WERI-Rb-1 (cell line): Measurements from ENCODE around the gene JAZF1.

ENCODE experiments used
- DNase-seq: peaks from one replicate; pipeline ENCODE4 v3.0.0-alpha.2; 2020
- H3K27ac ChIP-seq: fragments of 250-450 bp; sonication (Bioruptor Pico); 2 replicates; pipeline ENCODE4 v1.5.1; 2020; ENCODE audit warnings: mild to moderate bottlenecking, moderate library complexity
- H3K27me3 ChIP-seq: fragments of 250-450 bp; sonication (Bioruptor Pico); 2 replicates; pipeline ENCODE4 v1.5.1; 2021; ENCODE audit warnings: mild to moderate bottlenecking, low read depth, moderate library complexity; ENCODE audit not compliant: insufficient read depth, severe bottlenecking
- H3K36me3 ChIP-seq: fragments of 250-450 bp; sonication (Bioruptor Pico); 2 replicates; pipeline ENCODE4 v1.5.1; 2020; ENCODE audit warnings: mild to moderate bottlenecking, moderate library complexity
- H3K4me3 ChIP-seq: 2 replicates; pipeline ENCODE4 v1.5.1; 2011; ENCODE audit warnings: low read depth, mild to moderate bottlenecking, control low read depth, low read length
- H3K9me3 ChIP-seq: fragments of 250-450 bp; sonication (Bioruptor Pico); 2 replicates; pipeline ENCODE4 v1.5.1; 2021; ENCODE audit warnings: mild to moderate bottlenecking, moderate library complexity; ENCODE audit not compliant: severe bottlenecking
- CTCF ChIP-seq: IDR thresholded peaks from 2 replicates; pipeline ENCODE4 v1.5.1; 2011; ENCODE audit warnings: low read depth, mild to moderate bottlenecking, control low read depth, inconsistent platforms, low read length

JAZF1 gene

GRCh38 chr7:27962273-27962672 is 218.3 kb downstream of the JAZF1 start:
- no peak for TF ChIP-seq CTCF
- Histone ChIP-seq H3K9me3 (no peaks in the 10 kb centered on the region), H3K27me3 (no peaks in the 10 kb centered on the region), H3K27ac (no peak overlapping the region), H3K36me3 (no peaks in the 10 kb centered on the region), H3K4me3 (no peak overlapping the region)
- DNase-seq, result no peak

GRCh38 chr7:27961255-27961654 is 219.3 kb downstream of the JAZF1 start:
- no peaks in the 10 kb centered on the region for H3K36me3 ChIP-seq
- no peak for TF ChIP-seq CTCF
- no peak for DNase-seq

GRCh38 chr7:27960415-27960814 is 220.2 kb downstream of the JAZF1 start:
- Histone ChIP-seq H3K4me3 (no peak overlapping the region), H3K9me3 (no peaks in the 10 kb centered on the region), H3K36me3 (no peaks in the 10 kb centered on the region), H3K27ac (no peak overlapping the region), H3K27me3 (no peaks in the 10 kb centered on the region)
- no peak for TF ChIP-seq CTCF
- no peak for DNase-seq

More at GRCh38 chr7:27961255-27961654, 219.3 kb downstream of the JAZF1 start:
- Histone ChIP-seq H3K4me3 (no peak overlapping the region), H3K27ac (no peak overlapping the region), H3K9me3 (no peaks in the 10 kb centered on the region), H3K27me3 (no peaks in the 10 kb centered on the region)

GRCh38 chr7:27958933-27959548 is 221.6 kb downstream of the JAZF1 start:
- Histone ChIP-seq H3K36me3 (no peaks in the 10 kb centered on the region), H3K9me3 (no peaks in the 10 kb centered on the region), H3K27me3 (no peaks in the 10 kb centered on the region), H3K4me3 (no peak overlapping the region), H3K27ac (no peak overlapping the region)
- TF ChIP-seq CTCF, result no peak
- DNase-seq, result no peak

- no peak for DNase-seq
- no peaks in the 10 kb centered on the region for H3K36me3 ChIP-seq
- no peaks in the 10 kb centered on the region for H3K27me3 ChIP-seq
- no peak overlapping the region for H3K27ac ChIP-seq
- no peak overlapping the region for H3K4me3 ChIP-seq
- H3K9me3 ChIP-seq, result no peaks in the 10 kb centered on the region
- TF ChIP-seq CTCF, result no peak
These were observed 225.0 kb downstream of the JAZF1 start for GRCh38 chr7:27955596-27955995.

- Histone ChIP-seq H3K9me3 (no peaks in the 10 kb centered on the region), H3K4me3 (no peak overlapping the region), H3K27me3 (no peaks in the 10 kb centered on the region), H3K27ac (no peak overlapping the region), H3K36me3 (no peaks in the 10 kb centered on the region)
- TF ChIP-seq CTCF, result no peak
- no peak for DNase-seq
These were observed 225.6 kb downstream of the JAZF1 start for GRCh38 chr7:27955011-27955410.
